Urinary bladder (tissue), 4 donors: Measurements from ENCODE around the gene MOV10L1. TPM values are rescaled to one million over a fixed set of nuclear protein-coding genes. Genes with fewer than 3 reads are reported as not detected.

Experiments used
- DNase-seq: peaks from one replicate; pipeline ENCODE4 v3.0.0-alpha.2; 2015; ENCODE audit errors: extremely low spot score
- H3K27ac ChIP-seq: one replicate; pipeline ENCODE4 v1.5.1; 2013; ENCODE audit warnings: low read depth, mild to moderate bottlenecking, moderate library complexity
- H3K36me3 ChIP-seq: one replicate; pipeline ENCODE4 v1.6.1; 2013; ENCODE audit warnings: mild to moderate bottlenecking, moderate library complexity; ENCODE audit not compliant: insufficient read depth
- H3K4me1 ChIP-seq: one replicate; pipeline ENCODE4 v1.6.1; 2013; ENCODE audit warnings: mild to moderate bottlenecking, moderate library complexity; ENCODE audit not compliant: insufficient read depth
- H3K4me3 ChIP-seq: one replicate; pipeline ENCODE4 v1.5.1; 2013; ENCODE audit warnings: low read depth, low read length
- WGBS: extraction: QIAGEN DNeasy Blood & Tissue Kit; methylation state at CpG from one replicate; pipeline ENCODE4 v1.1.7; 2013; 5-methylcytosine and 5-hydroxymethylcytosine counted together
- polyA plus RNA-seq: library from polyadenylated mRNA; stranded (reverse); fragments of 200-250 nt; gene quantifications from one replicate; pipeline ENCODE4 v1.2.3, GENCODE V29; 2013
- total RNA-seq: library from RNA; depleted of rRNA; stranded (reverse); fragments of >200 nt; gene quantifications from one replicate; pipeline ENCODE4 v1.2.3, GENCODE V29; 2014
- donor health status: healthy with polysubstance abuse.
- donor health status: healthy.

MOV10L1 gene
- total and polyA plus RNA-seq, 2 donors, result 0.33 to 9.7 TPM

- H3K4me1 ChIP-seq, result no peaks in the 10 kb centered on the region
- 83% methylated on average over 23 of the region's 23 CpGs for WGBS
- no peak for DNase-seq
- H3K4me3 ChIP-seq, result no peak overlapping the region
- no peak overlapping the region for H3K27ac ChIP-seq
- no peaks in the 10 kb centered on the region for H3K36me3 ChIP-seq
Measured at GRCh38 chr22:50063589-50064393, 26.0 kb upstream of the MOV10L1 start.

DNA sequence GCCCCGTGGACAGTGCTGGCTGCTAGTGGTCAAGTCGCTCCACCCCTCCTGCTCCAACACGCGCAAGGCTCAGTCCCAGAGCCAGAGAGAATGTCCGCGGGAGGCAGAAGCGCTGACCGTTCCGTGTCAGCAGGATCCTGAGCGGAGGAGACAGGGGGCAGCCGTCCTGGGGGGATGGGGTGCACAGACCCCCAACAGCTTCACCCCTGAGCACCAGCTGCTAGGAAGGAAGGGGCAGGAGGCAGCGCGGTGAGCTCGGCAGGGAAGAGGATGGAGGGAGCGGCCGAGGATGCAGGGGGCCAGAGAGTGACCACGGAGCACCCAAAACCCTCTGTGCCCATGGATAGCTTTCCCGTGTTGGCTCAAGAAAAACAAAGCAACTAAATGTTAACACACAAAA, 25.4 kb upstream of the MOV10L1 start:
- H3K4me1 ChIP-seq, result no peaks in the 10 kb centered on the region
- WGBS, result 66% methylated on average over 18 of the region's 18 CpGs
- H3K27ac ChIP-seq, result no peak overlapping the region
- H3K4me3 ChIP-seq, result no peak overlapping the region
- no peak for DNase-seq
- H3K36me3 ChIP-seq, result no peaks in the 10 kb centered on the region

DNA sequence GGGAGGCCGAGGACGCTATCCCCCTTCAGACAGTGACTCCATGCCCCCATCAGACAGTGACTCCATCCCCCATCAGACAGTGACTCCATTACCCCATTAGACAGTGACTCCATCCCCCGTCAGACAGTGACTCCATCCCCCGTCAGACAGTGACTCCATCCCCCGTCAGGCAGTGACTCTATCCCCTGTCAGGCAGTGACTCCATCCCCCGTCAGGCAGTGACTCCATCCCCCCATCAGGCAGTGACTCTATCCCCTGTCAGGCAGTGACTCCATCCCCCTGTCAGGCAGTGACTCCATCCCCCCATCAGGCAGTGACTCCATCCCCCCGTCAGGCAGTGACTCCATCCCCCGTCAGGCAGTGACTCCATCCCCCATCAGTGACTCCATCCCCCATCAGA, 22.6 kb upstream of the MOV10L1 start:
- no peak overlapping the region for H3K27ac ChIP-seq
- no peak overlapping the region for H3K4me3 ChIP-seq
- DNase-seq, result no peak
- no peaks in the 10 kb centered on the region for H3K4me1 ChIP-seq
- WGBS, result 84% methylated on average over 8 of the region's 8 CpGs
- H3K36me3 ChIP-seq, result no peaks in the 10 kb centered on the region

DNA sequence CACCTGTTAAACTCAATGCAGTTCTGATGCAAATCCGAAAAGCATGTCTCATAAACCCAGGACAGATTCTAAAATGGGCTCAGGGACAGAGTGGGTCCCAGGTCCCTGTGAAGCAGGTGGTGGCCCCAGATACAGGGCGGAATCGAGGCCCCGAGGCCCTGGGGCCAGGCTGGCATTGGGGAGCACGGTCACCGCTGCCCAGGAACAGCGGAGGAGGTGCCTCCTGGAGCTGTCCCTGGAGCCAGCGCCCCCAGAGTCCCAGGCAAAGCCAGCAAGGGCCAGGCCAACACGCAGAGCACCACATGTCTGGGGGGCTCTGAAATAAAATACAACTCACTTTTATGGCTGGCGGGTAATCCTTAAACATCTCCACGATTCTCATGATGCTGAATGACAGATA, 21.7 kb upstream of the MOV10L1 start:
- Histone ChIP-seq H3K4me3 (no peak overlapping the region), H3K4me1 (no peaks in the 10 kb centered on the region), H3K36me3 (no peaks in the 10 kb centered on the region), H3K27ac (no peak overlapping the region)
- 88% methylated on average over 11 of the region's 11 CpGs for WGBS
- DNase-seq, result no peak

- Histone ChIP-seq H3K36me3 (no peaks in the 10 kb centered on the region), H3K4me1 (no peaks in the 10 kb centered on the region), H3K27ac (no peak overlapping the region), H3K4me3 (no peak overlapping the region)
- WGBS, result 93% methylated on average over 8 of the region's 8 CpGs
- DNase-seq, result no peak
Measured at GRCh38 chr22:50070366-50070765, 19.4 kb upstream of the MOV10L1 start.

DNA sequence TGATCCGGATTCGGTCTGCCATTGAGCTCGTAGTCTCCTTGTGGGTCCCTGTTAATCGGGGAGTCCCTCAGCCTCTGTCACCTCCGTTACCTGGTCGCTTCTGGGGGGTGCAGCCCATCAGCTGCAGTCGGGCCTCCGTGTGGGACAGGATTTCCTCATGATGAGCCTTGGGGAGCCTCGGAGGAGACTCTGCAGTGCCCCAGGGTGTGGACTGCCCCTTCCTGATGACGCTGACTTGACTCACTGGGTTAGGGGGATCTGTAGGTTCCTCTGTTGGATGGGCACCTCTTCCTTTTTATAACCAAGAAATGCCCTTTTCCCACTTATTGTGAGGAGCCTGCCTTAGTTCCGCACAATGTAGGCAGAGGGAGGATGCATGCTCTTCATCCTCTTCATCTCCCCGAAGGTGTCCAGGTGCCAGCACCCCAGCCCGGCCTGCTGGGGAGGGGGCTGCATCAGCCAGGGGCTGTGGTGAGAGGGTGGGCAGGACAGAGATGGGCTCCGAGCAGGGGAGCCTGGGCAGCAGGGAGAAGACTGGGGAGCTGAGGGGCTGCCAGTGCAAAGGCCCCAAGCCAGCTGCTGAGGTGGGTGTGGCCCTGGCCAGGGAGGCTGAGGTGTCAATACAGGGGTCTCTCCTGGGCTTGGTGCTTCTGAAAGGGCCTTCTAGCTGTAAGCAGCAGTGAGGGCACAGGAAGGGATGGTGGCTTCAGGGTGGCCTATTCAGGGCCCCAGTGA, 18.2 kb upstream of the MOV10L1 start:
- Histone ChIP-seq H3K27ac (no peak overlapping the region), H3K4me1 (no peaks in the 10 kb centered on the region), H3K4me3 (no peak overlapping the region), H3K36me3 (no peaks in the 10 kb centered on the region)
- WGBS, result 89% methylated on average over 14 of the region's 14 CpGs
- DNase-seq, result no peak

DNA sequence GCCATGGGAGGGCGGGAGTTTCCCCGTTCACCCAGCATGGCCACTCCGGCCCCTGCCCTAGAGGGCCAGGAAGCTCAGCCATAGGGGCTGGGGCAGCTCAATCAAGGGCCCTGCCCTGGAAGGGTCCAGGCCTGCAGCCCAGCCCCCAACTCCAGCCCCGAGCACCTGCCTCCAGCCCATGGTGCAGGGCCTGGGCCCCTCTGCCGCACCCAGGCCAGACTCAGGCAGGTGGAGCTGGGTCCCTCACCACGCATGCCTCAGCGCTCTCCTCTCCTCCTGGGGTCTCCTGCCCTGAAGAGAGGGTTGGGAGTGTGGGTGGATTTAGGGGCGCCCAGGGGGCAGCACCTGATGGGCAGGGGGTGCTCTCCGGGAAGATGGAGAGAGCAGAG, 17.6 kb upstream of the MOV10L1 start:
- Histone ChIP-seq H3K4me3 (no peak overlapping the region), H3K36me3 (no peaks in the 10 kb centered on the region), H3K4me1 (no peaks in the 10 kb centered on the region), H3K27ac (no peak overlapping the region)
- WGBS, result 94% methylated on average over 9 of the region's 9 CpGs
- no peak for DNase-seq

- Histone ChIP-seq H3K4me1 (no peaks in the 10 kb centered on the region), H3K4me3 (no peak overlapping the region), H3K27ac (no peak overlapping the region), H3K36me3 (no peaks in the 10 kb centered on the region)
- no peak for DNase-seq
- WGBS, result 91% methylated on average over 28 of the region's 28 CpGs
Measured at GRCh38 chr22:50072714-50073538, 16.9 kb upstream of the MOV10L1 start.

DNA sequence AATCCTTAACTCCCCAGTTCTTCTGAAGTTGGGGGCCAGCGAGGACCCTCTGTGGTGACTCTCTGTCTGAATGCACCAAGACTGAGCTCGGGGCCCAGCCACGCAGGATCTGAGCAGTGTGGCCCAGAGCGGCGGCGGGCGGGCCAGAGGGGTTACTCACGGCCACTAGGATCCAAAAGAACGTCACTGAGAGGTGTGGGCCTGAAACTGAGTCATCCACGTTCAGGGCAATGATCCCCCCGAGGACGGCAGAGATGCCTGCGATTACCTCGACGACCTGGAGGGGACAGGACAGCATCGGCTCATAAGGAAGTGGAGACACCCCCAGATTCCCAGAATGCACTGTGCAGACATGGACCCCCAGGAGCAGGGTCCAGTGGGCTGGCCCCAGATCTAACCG, 15.8 kb upstream of the MOV10L1 start:
- DNase-seq, result no peak
- WGBS, result 79% methylated on average over 17 of the region's 17 CpGs
- H3K4me3 ChIP-seq, result no peak overlapping the region
- H3K36me3 ChIP-seq, result no peaks in the 10 kb centered on the region
- H3K27ac ChIP-seq, result no peak overlapping the region
- no peaks in the 10 kb centered on the region for H3K4me1 ChIP-seq

DNA sequence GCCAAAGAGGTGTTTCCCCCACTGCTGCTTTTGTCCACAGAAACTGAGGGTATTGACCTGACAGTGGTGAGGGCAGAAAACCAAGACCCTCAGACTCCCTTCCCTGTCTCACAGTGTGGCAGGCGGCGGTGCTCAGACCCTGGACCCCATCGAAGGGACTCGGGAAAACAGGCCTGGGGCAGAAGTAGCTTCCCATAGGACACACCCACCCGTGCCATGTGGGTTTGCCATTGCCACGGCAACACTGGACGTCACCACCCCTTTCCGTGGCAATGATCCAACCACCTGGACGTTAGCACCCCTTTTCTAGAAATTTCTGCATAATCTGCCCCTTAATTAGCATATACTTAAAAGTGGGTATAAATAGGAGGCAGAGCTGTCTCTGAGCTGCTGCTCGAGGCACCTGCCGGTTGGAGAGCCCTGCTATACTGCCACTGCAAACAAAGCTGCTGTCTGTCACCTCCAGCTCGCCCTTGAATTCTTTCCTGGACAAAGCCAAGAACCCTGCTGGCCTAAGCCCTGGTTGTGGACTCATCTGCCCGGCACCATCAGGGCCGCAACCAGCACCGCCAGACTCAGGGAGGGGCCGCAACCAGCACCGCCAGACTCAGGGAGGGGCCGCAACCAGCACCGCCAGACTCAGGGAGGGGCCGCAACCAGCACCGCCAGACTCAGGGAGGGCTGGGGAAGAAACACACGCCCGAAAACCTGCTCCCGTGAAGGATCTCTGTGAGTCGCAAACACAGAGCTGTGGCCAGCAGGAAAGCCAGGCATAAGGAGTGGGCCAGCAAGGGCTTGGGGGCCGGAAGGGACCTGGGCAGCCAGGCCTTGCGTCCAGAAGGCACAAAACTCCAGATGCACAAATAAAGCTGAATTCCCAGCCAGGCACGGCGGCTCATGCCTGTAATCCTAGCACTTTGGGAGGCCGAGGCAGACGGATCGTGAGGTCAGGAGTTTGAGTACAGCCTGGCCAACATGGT, 15.0 kb upstream of the MOV10L1 start:
- no peaks in the 10 kb centered on the region for H3K36me3 ChIP-seq
- H3K4me1 ChIP-seq, result no peaks in the 10 kb centered on the region
- H3K27ac ChIP-seq, result no peak overlapping the region
- WGBS, result 83% methylated on average over 32 of the region's 32 CpGs
- DNase-seq, result no peak
- H3K4me3 ChIP-seq, result no peak overlapping the region

DNA sequence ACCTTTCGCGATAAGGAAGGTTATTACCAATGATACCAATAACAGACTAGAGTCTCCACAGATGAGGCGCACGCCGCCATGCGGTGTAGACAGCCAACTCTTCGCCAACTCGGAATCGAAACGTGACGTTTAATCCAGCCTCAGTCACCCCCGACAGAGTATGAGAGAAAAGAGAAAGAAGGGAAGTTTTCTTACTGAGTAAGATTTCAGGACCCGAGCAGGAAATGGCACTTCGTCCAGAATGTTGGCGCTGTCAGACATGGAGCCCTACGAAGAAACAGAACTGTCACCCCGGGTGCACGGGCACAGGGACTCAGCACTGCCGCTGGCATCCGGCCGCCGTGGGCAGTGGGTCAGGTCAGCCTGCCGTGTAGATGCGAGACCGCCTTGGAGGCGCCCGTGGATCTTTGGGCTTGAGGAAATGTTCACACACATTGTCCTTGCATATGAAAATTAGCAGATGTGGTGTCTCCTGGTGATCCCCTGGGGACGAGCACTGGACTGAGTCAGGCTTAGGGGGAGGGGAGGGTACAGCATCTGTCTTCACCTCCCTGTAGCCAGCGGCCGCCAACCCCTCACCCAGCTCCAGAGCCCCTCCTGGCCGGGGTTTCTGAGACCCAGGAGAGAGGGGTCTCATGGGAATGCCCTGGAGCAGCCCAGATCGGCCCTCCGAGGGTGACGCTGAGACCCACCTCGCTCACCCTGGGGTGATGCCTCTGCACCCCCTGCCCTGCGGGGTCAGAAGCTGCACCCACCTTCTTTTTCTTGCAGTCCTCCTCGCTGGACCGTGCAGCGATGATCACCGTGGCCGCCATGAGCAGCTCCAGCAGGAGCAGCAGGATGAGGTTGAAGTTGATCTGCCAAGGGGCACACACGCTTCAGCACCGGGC, 12.9 kb upstream of the MOV10L1 start:
- WGBS, result 88% methylated on average over 43 of the region's 43 CpGs
- H3K27ac ChIP-seq, result no peak overlapping the region
- H3K4me1 ChIP-seq, result no peaks in the 10 kb centered on the region
- no peak overlapping the region for H3K4me3 ChIP-seq
- no peak for DNase-seq
- H3K36me3 ChIP-seq, result no peaks in the 10 kb centered on the region

GRCh38 chr22:50078246-50078645, 11.6 kb upstream of the MOV10L1 start:
- H3K36me3 ChIP-seq, result no peaks in the 10 kb centered on the region
- WGBS, result 97% methylated on average over 13 of the region's 13 CpGs
- DNase-seq, result no peak
- no peak overlapping the region for H3K4me3 ChIP-seq
- H3K4me1 ChIP-seq, result no peaks in the 10 kb centered on the region
- no peak overlapping the region for H3K27ac ChIP-seq
